GM13977 (cell line): ENCODE measurements around the gene HEPACAM.

Experiments
- DNase-seq: peaks from one replicate; pipeline ENCODE4 v3.0.0; 2012; ENCODE audit warnings: low spot score
- CTCF ChIP-seq: IDR thresholded peaks from 2 replicates; pipeline ENCODE4 v1.5.1; 2012; ENCODE audit warnings: mild to moderate bottlenecking, control low read depth; ENCODE audit not compliant: insufficient read depth; ENCODE audit errors: extremely low read depth, missing control alignments
- in situ Hi-C: fragments of 300-500 bp; cut with MboI; formaldehyde crosslinking; loops from one replicate; pipeline ENCODE4 v1.12.0; 2022; ENCODE audit warnings: low sequenced_read_pairs, low pct_unique_long_range_greater_than_20kb, mixed read lengths, inconsistent platforms; ENCODE audit not compliant: unreplicated experiment

Gene HEPACAM

GRCh38 chr11:124892750-124893454 lies 42.9 kb downstream of the HEPACAM start:
- in situ Hi-C loops = no loop called here
- no peak for TF ChIP-seq CTCF
- DNase-seq = no peak

- no peak for TF ChIP-seq CTCF
- in situ Hi-C loops = no loop called here
- no peak for DNase-seq
Observed at GRCh38 chr11:124892146-124892545, 43.7 kb downstream of the HEPACAM start.

GRCh38 chr11:124891373-124891861 lies 44.4 kb downstream of the HEPACAM start:
- no peak for DNase-seq
- in situ Hi-C loops = no loop called here

GRCh38 chr11:124890683-124891372 lies 45.0 kb downstream of the HEPACAM start:
- in situ Hi-C loops = no loop called here
- no peak for DNase-seq
- TF ChIP-seq CTCF = no peak

More at GRCh38 chr11:124891373-124891861, 44.4 kb downstream of the HEPACAM start:
- TF ChIP-seq CTCF = no peak

- DNase-seq = no peak
- in situ Hi-C loops = no loop called here
- TF ChIP-seq CTCF = no peak
Observed at GRCh38 chr11:124890151-124890550, 45.7 kb downstream of the HEPACAM start.

GRCh38 chr11:124889191-124890091 lies 46.4 kb downstream of the HEPACAM start:
- TF ChIP-seq CTCF = no peak
- in situ Hi-C loops = no loop called here
- DNase-seq = no peak
